Activated CD4-positive, alpha-beta T cell treated with anti-CD3 and anti-CD28 coated beads for 4 hours (primary cell): ENCODE results near the gene LCN9.
"Not testable (repeated sequence)": the region's sequence is repeated elsewhere in the genome, so short reads cannot be mapped to it uniquely, and the experiment has no call there.

Experiments
- DNase-seq, 2 donors: peaks; one replicate each; pipeline ENCODE4 v3.0.0-alpha.2; 2020

The LCN9 gene

GRCh38 chr9:135662758-135663450, at the start of gene LCN9:
Gene LCN9, plus strand, starts transcription at chr9:135663309. Its CDS starts 13 bp downstream, at chr9:135663322.
- no peak for DNase-seq

GRCh38 chr9:135613946-135614805, 48.9 kb upstream of the LCN9 start:
- no peak for DNase-seq

- DNase-seq, result no peak
These were observed 48.1 kb upstream of the LCN9 start for GRCh38 chr9:135614821-135615665.

DNA sequence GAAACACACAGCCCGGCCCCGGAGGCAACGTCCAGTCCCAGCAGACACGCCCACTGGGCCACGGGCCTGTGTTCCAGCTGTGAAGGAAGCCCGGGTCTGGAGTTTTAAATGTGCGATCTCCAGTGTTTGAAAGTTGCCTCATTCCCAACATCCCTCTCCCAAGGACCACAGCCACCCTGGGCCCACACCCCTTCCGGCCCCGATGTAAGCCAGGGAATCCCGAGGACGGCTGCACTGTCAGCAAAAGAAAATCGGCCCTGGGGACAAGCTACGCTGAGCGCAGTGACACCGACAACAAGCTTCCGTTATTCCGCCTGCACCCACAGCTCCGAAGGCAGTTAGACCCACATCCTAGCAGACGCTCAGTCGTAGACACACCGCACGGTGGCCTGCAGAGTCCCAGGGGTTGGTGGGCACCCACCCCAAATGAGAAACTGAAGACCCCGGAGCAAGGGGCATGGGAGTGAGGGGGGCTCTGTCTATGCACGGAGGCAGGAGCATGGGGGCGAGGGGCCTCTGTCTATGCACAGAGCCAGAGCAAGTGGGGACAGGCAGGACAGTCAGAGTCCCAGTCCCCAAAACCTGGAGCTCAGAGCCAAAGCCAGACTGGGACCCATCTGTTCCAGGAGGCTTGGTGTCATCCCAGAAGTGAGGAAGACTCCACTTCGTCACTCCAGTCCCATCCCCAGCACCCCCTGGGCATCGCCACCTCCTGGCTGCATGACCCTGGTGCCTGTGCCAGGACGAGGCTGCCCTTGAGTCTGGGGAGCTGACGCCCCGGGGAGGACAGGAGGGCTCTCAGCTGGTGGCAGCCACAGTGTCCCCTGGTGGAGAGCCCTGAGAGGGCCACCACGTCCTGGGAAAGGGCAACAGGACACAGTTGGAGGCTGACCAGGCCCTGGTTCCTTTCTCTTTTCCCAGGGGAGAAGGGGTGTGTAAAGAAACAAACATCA, 47.2 kb upstream of the LCN9 start:
- no peak for DNase-seq

GRCh38 chr9:135616619-135617537, 46.2 kb upstream of the LCN9 start:
- no peak for DNase-seq

DNA sequence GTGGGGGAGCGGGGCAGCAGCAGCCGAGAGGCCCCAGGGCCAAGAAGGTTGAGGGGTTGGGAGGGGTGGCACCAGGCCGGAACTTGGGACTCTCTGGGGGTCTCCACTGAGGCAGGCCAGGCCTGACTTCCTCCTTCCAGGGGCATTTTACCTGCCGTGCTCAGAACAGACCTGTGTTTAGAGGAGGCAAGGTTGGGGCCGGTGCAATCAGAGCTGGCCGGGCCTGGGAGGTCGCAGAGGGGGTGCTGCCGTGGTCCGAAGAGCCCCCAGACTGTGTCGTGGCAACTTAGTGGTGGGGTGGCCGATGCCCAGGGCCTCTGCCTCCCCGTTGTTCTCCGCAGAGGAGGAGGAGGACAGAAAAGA, 45.6 kb upstream of the LCN9 start:
- DNase-seq, result no peak

DNA sequence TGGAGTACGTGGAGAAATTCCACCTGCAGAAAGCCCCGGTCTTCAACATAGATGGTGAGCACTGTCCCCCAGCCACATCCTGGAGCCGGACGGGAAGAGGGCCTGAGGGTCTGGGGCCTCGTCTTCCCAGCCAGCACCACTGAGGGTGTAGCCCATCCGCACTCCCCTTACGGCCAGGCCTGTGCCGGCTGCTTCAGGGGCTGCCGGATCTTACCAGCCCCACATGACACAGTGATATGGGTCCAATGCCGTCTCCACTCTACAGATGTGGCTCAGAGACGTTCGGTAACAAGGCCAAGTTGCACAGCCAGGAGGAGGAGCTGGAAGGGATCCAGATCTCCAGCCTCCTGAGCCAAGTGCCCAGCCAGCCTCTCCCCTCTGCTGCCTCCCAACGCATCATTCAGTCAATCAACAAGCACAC, 45.1 kb upstream of the LCN9 start:
- DNase-seq, result no peak

DNA sequence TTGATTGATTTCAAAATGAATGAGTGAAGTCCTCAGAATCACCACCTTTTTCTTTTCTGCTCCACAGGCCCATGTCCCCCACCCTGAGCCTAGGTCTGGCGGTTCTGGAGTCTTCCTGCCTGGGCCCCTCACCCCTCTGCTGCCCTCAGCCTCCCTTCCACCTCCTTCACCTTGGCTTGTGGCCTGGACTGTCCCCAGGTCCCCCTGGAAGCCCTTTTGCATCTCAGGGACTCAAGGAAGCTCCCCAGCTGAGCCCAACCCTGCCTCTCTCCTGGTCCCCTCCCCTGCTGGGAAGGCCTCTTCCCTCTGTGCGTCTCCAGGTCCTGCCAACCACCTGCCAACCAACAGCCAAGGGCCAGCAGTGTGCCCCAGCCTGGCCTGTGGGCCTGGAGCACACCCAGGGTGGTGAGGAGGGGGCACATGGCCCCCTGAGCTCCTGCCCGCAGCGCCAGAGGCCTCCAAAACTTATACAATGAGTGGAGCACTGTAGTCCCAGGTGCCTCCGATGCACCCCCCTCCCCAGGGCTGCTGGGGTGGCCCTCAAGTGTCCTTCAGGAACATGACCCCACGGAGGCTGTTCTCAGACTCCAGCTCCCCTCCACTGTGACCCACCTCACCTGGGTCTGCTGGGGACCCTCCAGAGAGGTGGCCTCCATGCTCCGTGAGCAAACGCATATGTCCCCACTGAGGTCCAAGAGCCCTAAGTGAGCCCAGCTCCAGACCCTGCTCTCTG, 44.1 kb upstream of the LCN9 start:
- no peak for DNase-seq

DNA sequence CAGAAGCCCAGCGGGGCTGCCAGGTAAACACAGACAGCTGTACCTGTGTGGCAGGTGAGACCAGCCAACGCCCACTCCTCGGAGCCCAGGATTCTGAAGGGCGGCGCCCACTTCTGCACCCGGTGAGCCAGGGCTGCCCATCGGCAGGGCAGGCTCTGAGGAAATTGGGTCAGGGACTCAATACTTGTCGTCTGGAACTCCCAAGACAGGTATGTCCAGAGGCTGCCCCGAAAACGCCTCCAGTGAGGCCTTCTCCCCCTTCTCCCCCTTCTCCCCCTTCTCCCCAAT, 43.6 kb upstream of the LCN9 start:
- no peak for DNase-seq

DNA sequence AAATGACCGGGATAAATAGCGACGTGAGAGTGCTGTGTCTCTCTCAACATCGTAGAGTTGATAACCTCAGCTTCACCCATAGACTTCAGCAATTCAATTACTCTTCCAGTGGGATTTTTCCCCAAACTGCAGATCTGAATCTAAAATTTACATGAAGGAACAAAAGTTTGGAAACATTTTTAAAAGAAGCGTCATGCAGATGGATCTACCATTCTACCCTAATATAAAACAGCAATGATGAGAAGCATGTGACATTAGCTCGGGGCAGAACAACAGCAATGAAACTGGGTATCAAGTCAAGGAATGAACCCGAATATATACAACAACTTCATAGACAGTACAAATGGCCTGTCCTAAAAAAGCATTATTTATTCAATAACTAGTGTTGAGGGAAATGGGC, 42.6 kb upstream of the LCN9 start:
- no peak for DNase-seq

DNA sequence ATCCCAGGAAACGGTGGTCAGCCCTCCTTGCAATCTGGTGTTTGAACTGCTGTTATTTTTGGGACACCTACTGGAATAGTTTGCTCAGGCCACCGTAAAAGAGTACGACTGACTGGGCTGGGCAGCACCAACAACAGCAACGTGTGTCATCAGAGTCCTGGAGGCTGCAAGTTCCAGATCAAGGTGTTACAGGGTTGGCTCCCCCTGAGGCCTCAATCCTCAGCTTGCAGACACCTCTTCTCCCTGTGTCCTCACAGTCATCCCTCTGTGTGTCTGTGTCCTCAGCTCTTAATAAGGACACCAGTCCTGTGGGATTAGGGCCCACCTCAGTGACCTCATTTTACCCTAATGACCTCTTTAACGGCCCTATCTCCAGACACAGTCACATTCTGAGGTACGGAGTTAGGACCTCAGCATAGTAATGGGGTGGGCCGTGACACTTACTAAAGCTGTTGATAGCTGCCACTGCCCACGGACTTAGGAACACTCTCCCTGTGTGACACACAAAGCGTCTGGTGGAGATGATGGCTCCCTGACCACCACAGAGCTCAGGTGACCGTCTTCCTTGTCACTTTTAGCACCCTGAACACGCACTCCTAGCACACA, 40.6 kb upstream of the LCN9 start:
- DNase-seq, result no peak

- no peak for DNase-seq
These were observed 38.8 kb upstream of the LCN9 start for GRCh38 chr9:135624282-135624681.

DNA sequence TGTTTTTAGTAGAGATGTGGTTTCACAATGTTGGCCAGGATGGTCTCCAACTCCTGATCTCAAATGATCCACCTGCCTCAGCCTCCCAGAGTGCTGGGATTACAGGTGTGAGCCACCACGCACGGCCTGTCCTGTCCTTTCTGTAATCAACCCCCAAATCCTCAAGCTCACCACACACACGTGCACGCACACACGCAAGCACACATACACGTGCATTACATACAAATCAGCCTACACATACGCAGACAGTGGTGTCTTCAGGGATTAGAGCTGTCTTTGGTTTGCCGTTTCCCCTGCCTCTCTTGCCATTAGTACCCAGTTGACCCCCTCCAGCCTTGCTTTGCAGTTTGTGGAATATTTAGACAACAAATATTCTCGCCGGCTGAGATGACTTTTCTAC, 30.3 kb upstream of the LCN9 start:
- DNase-seq, result no peak

DNA sequence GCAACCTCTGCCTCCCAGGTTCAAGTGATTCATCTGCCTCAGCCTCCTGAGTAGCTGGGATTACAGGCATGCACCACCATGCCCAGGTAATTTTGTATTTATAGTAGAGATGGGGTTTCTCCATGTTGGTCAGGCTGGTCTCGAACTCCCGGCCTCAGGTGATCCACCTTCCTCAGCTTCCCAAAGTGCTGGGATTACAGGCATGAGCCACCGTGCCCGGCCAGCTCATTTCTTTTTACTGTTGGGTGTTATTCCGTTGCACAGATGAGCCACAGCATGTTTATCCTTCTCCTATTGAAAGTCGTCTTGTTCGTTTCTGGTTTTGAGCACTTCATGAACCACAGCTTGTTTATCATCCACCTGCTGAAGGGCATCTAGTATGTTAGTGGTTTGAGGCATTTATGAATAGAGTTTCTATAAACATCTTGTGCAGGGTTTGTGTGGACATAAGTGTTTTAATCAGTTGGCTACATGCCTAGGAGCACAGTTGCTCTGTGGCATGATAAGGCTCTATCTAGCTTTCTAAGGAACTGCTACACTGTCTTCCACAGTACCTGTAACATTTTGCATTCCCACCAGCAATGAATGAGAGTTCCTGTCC, 26.1 kb upstream of the LCN9 start:
- DNase-seq, result not testable (repeated sequence)

DNA sequence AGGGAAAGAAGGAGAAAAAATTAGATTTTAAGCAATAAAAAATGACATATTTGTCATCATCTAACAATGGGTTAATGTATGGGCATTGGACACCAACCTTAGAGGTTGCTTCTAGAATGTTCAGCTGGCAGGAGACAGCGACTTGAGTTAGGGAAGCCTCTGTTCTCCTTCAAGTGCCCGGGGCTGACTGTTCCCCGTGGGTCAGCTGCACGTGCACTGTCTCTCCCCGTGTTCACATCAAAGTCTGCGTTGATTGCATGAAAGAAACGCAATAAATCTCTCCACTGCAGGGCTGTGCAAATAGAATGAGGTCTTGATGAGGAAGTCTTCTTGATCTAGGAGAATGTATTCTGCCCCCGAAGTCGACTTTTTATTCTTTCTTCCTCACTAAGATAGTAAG, 23.9 kb upstream of the LCN9 start, which contains the start of gene GLT6D1:
GLT6D1 (minus strand) TSS at position 345 of the 400 bp plus-strand sequence. CDS start 353 bp downstream, outside the sequence.
- no peak for DNase-seq

DNA sequence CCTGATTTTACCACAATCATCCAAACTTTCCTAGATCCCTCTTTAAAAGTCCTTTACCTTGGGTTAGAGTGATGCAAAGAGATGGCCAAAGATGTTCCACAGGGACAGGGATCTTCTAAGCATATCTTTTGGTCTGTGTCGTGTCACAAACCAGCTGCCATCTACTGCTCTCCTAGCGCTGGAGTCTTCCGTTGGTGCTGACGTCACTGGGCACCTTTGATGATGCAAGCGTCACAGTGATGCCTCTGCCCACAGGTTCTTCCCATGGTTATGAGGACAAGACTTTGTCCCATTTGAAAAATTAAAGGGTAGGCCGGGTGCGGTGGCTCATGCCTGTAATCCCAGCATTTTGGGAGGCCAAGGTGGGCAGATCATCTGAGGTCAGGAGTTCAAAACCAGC, 22.1 kb upstream of the LCN9 start:
- DNase-seq, result no peak

DNA sequence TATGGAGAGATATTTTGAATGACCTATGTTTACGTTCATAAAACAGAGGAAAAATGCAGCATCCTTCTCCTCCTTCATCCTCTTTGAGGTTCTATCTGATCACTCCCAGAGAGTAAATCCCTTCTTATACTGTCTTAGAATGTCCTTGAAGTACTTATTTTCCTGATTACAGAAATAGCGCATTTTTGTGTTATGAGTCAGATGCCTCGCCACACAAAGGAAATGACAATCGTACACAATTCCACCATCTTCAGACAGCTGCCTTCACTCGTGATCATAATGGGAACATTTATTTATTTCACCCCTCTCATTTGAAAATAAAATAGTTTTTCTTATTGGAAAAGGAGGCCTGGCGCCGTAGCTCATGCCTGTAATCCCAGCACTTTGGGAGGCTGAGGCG, 21.4 kb upstream of the LCN9 start:
- no peak for DNase-seq

GRCh38 chr9:135644631-135645218, 18.4 kb upstream of the LCN9 start:
- DNase-seq, result no peak

DNA sequence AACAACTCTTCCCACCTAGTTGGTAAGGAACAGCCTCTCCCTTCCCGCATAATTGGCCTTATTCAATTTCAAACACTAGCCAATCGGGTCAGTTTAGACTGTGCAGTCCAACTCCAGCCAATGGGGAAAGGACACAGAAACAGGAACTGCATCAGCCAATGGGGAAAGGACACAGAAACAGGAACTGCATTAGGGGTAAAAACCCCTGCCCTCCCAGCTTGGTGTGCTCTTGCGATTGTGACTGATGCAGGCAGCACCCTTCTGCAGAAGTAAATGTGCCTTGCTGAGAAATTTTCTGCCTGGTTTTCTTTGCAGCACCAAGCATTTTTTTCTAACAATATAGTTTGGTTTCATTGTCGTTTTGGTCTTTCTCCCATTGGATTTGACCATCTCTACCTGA, 15.2 kb upstream of the LCN9 start:
- no peak for DNase-seq
